H1 (cell line): ENCODE results near the gene ANO6.

ENCODE experiments used
- CEBPB ChIP-seq: IDR thresholded peaks from 2 replicates; pipeline ENCODE4 v1.6.1; 2012; ENCODE audit warnings: low read depth, low read length
- CTCF ChIP-seq, 3 experiments: IDR thresholded peaks; 1 replicate in 2 of 3; 2 replicates in 1 of 3; pipeline versions ENCODE4 v1.5.1 to v1.6.1; 2011; ENCODE audit warnings: low read length in 3 of 3, mild to moderate bottlenecking in 3 of 3, inconsistent platforms in 2 of 3, low read depth in 1 of 3, moderate library complexity in 1 of 3; ENCODE audit not compliant: insufficient read depth in 1 of 3; ENCODE audit errors: control extremely low read depth in 1 of 3

DNA sequence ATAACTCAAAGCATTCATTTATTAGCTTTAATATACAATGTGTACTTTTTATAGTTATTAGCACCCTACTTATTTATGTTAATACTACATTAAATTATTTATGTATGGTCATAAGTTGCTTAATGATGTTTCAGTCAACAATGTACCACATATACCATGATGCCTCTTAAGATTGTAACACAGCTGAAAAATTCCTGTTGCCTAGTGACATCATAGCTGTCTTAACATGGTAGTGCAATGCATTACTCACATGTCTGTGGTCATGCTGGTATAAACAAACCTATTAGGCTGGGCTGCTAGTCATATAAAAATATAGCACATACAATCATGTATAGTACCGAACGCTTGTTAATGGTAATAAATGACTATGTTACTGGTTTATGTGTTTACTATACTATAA is 120.4 kb downstream of the ANO6 start:
- TF ChIP-seq CEBPB (no peak), CTCF (IDR thresholded peaks at IDR 0.05; ENCODE audit: control extremely low read depth in 1 of 3, insufficient read depth in 1 of 3, low read depth in 1 of 3, low read length in 3 of 3) (no peak)
